Measurements from ENCODE around the gene CERT1.
"Not testable (repeated sequence)": the region's sequence is repeated elsewhere in the genome, so short reads cannot be mapped to it uniquely, and the experiment has no call there.

The CERT1 gene

DNA sequence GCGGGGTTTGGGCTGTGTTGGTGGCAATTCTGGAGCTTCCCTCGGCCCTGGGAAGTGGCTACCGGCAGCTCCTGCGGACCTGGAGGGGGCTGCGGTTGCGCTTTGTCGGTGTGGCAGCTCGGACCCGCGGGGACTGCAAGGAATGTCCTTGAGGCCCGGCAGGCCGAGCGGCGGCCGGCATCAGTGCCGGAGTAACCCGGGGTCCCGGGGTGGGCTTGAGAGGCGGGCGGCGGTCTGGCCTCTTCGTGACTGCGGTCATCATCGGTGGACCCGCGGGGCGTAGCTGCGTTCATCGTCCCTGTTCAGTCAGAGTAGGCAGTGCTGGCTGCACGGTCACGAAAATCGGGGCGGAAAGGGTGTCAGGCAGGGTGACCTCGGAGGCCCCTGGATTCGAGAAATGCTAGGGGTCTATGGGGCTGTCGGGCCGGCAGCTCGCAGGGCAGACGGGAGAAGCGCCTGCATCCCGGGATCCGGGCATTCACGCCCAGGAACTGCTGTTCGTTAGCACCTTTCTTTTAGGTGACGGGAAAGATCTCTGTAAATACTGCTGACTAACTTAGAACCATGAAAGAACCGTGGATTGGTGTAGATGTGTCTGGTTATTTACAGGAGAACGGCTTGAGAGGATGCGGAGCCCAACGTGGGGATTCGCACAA, 173.9 kb downstream of the CERT1 start:
- no peak for DNase-seq (ENCODE audit: low read depth)
- peak overlapping the region; percentile 94 for H3K4me3 ChIP-seq (ENCODE audit: low read depth, low read length)

DNA sequence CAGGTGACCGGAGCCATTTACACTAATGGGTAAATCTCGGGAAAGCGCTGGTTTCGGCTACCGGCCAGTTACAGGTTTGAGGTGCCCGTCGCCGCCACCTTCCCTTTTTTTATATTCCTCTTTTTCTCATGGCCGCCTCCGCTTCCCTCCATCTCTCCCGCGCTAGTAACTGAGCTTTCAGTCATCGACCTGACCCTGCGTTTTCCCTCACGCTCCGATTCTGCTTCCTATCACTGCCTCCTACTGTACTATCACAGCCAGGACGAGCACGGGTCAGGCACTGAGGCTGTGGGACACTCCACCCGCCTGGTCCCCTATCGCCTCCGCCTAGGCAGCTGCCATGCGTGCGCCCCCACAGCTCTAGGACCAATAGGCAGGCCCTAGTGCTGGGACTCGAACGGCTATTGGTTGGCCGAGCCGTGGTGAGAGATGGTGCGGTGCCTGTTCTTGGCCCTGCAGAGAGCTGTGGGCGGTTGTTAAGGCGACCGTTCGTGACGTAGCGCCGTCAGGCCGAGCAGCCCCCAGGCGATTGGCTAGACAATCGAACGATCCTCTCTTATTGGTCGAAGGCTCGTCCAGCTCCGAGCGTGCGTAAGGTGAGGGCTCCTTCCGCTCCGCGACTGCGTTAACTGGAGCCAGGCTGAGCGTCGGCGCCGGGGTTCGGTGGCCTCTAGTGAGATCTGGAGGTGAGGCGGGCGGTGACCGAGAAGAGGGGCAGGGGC, 174.7 kb downstream of the CERT1 start, which contains the start of gene HMGCR:
HMGCR (plus strand) TSS at position 606 of the 722 bp plus-strand sequence. CDS start 5,386 bp downstream, outside the sequence.
- TF ChIP-seq, protein P1, sequence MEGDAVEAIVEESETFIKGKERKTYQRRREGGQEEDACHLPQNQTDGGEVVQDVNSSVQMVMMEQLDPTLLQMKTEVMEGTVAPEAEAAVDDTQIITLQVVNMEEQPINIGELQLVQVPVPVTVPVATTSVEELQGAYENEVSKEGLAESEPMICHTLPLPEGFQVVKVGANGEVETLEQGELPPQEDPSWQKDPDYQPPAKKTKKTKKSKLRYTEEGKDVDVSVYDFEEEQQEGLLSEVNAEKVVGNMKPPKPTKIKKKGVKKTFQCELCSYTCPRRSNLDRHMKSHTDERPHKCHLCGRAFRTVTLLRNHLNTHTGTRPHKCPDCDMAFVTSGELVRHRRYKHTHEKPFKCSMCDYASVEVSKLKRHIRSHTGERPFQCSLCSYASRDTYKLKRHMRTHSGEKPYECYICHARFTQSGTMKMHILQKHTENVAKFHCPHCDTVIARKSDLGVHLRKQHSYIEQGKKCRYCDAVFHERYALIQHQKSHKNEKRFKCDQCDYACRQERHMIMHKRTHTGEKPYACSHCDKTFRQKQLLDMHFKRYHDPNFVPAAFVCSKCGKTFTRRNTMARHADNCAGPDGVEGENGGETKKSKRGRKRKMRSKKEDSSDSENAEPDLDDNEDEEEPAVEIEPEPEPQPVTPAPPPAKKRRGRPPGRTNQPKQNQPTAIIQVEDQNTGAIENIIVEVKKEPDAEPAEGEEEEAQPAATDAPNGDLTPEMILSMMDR (IDR thresholded peaks at IDR 0.05; ENCODE audit: low read depth, low read length, missing control alignments) = peak; percentile 4
- peak within 1 kb of the TSS; percentile 94 for H3K4me3 ChIP-seq (ENCODE audit: low read depth, low read length)
- DNase-seq (ENCODE audit: low read depth) = peak; percentile 98

More for the DNA sequence above, 173.9 kb downstream of the CERT1 start:
- TF ChIP-seq, protein P1 (IDR thresholded peaks at IDR 0.05; ENCODE audit: low read depth, low read length, missing control alignments) = no peak

DNA sequence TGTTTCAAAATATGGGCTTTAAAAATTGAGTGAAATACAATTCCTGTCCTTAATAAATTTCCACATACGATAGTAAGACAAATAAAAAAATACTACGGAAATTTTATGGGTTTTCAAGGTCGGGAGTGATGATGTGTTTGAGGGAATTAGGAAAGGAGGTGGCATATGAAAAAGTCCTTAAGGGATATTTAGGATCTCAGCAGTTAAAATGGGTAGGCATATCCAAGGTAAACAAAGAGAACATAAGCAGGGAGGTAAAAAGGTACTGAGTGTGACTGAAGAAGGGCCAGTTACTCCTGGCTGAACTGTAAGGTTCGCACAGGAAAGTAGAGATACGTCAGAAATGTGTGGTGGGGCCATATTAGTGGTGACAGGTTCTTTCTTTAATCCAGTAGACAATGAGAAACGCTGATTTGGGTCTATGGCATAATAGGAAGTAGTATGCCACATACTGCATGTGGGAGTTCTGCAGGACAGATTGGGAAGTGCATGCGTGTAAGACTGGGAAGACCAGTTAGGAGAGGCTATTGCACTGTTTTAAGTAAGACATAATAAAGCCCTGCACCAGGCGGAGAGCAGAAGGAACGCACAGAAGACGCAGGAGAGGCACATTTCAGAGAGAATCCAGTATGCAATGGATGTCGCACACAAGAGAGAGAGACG, 175.3 kb downstream of the CERT1 start:
- no peak for DNase-seq (ENCODE audit: low read depth)
- TF ChIP-seq, protein P1 (IDR thresholded peaks at IDR 0.05; ENCODE audit: low read depth, low read length, missing control alignments) = peak; percentile 21
- peak overlapping the region; percentile 79 for H3K4me3 ChIP-seq (ENCODE audit: low read depth, low read length)

DNA sequence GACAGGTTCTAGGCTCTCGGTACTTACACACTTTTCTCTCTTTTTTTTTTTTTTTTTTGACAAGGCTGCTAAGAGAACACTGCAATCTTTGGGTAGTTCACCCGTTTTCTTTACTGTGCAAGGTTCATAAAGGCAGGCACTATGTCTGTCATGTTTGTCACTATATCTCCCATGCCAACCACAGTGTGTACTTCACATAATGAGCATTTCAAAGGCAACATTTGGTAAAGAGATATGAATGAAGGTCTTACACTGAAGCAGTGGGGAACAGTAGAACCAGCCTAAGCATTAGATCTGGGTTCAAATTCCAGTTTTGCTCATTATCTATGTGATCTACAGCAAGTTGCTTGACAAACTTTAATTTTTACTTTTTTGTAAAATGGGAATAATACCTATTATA, 175.9 kb downstream of the CERT1 start:
- no peak for DNase-seq (ENCODE audit: low read depth)

DNA sequence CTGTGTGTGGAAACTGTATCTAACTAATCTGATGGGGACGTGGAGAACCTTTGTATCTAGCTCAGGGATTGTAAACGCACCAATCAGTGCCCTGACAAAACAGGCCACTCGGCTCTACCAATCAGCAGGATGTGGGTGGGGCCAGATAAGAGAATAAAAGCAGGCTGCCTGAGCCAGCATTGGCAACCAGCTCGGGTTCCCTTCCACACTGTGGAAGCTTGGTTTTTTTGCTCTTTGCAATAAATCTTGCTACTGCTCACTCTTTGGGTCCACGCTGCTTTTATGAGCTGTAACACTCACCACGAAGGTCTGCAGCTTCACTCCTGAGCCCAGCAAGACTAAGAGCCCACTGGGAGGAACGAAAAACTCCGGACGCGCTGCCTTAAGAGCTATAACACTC, 177.0 kb downstream of the CERT1 start:
- DNase-seq (ENCODE audit: low read depth); H3K4me3 ChIP-seq (ENCODE audit: low read depth, low read length): not testable (repeated sequence)

More for the DNA sequence above, 175.9 kb downstream of the CERT1 start:
- TF ChIP-seq, protein P1 (IDR thresholded peaks at IDR 0.05; ENCODE audit: low read depth, low read length, missing control alignments) = no peak
- no peak overlapping the region for H3K4me3 ChIP-seq (ENCODE audit: low read depth, low read length)

DNA sequence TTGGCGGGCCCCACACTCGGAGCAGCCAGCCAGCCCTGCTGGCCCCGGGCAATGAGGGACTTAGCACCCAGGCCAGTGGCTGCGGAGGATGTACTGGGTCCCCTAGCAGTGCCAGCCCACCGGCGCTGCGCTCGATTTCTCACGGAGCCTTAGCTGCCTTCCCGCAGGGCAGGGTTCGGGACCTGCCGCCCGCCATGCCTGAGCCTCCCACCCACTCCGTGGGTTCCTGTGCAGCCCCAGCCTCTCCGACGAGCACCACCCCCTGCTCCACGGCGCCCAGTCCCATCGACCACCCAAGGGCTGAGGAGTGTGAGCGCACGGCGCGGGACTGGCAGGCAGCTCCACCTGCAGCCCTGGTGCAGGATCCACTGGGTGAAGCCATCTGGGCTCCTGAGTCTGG, 177.7 kb downstream of the CERT1 start:
- H3K4me3 ChIP-seq (ENCODE audit: low read depth, low read length); DNase-seq (ENCODE audit: low read depth): not testable (repeated sequence)

DNA sequence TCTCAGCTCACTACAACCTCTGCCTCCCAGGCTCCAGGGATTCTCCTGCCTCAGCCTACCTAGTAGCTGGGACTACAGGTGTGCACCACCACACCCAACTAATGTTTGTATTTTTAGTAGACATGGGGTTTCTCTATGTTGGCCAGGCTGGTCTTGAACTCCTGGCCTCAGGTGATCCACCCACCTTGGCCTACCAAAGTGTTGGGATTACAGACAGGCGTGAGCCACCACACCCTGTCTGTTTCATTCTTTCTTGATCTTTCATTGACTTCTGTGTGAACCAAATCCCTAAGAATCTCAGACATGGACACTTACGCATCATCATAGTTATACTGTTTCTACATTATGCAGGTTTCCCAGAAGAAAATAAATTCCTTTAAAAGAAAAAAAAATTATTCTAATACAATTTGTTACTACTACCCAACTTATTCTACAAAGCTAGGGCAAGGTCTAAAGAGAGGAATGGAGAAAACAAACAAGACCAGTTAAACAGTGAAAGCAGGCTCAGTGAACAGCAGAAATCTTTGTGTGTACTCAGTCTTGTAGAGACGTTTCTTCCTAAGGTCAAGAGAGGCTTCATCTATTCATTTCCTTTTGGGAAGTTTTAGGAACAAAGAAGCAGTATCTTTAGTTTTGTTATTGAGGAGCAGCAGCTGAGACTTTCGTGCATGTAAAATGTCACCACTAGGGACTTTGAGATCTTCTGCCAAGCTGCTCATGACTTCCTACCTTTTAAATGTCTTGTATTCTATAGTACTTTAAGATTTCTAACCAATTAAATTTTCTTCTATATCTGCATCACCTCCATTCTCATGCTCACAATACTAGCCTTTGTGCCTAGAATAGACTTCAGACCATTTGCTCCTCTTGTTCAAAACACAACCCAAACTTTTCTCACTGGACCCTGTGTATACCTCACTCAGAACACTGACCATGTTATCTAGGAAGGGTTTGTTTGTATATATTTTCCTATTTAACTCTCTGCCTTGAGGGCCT, 180.0 kb downstream of the CERT1 start:
- TF ChIP-seq, protein P1 (IDR thresholded peaks at IDR 0.05; ENCODE audit: low read depth, low read length, missing control alignments) = peak; percentile 43
- no peak overlapping the region for H3K4me3 ChIP-seq (ENCODE audit: low read depth, low read length)
- DNase-seq (ENCODE audit: low read depth) = no peak
